ENCODE data around the gene NCKIPSD. TPM values are rescaled to one million over a fixed set of nuclear protein-coding genes. Genes with fewer than 3 reads are reported as not detected.
A peak's percentile ranks its signal among the peaks of the same experiment; 100 is the strongest.

Gene NCKIPSD
- total RNA-seq, 4 donors from 2014 or later, result 32.4 to 88.5 (median 51.8) TPM

DNA sequence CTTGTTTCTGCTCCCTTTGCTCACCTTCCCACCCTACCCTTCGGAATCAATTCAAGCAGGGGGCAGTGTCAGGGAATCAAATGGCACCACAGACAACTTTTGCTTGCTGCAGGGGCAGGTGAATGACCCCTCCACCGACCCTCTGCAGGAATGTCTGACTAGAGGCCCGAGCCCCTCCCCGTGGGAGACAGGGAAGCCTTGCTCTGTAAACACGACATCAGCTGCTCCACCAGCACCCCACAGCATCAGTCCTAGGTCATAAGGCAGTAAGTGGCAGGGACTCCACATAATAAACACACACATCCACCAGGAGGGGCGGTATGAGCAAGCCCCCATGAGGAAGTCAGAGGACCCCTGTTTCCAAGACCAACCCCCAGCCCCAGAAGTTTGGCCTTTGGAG, 48.4 kb downstream of the NCKIPSD start:
- H3K36me3 ChIP-seq, result peaks cover 0 to 30% (median 0%) of the 10 kb centered on the region in 3 donors
- no peaks in the 10 kb centered on the region for H3K27me3 ChIP-seq
- H3K9me3 ChIP-seq, result no peaks in the 10 kb centered on the region
- H3K27ac ChIP-seq, result no peak overlapping the region
- TF ChIP-seq POLR2A (IDR thresholded peaks at IDR 0.05) (no peak), EP300 (IDR thresholded peaks at IDR 0.05) (no peak)
- TF ChIP-seq, protein P1, sequence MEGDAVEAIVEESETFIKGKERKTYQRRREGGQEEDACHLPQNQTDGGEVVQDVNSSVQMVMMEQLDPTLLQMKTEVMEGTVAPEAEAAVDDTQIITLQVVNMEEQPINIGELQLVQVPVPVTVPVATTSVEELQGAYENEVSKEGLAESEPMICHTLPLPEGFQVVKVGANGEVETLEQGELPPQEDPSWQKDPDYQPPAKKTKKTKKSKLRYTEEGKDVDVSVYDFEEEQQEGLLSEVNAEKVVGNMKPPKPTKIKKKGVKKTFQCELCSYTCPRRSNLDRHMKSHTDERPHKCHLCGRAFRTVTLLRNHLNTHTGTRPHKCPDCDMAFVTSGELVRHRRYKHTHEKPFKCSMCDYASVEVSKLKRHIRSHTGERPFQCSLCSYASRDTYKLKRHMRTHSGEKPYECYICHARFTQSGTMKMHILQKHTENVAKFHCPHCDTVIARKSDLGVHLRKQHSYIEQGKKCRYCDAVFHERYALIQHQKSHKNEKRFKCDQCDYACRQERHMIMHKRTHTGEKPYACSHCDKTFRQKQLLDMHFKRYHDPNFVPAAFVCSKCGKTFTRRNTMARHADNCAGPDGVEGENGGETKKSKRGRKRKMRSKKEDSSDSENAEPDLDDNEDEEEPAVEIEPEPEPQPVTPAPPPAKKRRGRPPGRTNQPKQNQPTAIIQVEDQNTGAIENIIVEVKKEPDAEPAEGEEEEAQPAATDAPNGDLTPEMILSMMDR (IDR thresholded peaks at IDR 0.05), result no peak
- peaks cover 0 to 27% (median 19%) of the 10 kb centered on the region in 4 donors for H3K4me1 ChIP-seq
- no peak overlapping the region for H3K4me3 ChIP-seq
- WGBS, 2 donors, result 58 to 62% methylated on average over 6 of the region's 6 CpGs
- DNase-seq (ENCODE audit: low spot score in 2 of 2), result no peak

DNA sequence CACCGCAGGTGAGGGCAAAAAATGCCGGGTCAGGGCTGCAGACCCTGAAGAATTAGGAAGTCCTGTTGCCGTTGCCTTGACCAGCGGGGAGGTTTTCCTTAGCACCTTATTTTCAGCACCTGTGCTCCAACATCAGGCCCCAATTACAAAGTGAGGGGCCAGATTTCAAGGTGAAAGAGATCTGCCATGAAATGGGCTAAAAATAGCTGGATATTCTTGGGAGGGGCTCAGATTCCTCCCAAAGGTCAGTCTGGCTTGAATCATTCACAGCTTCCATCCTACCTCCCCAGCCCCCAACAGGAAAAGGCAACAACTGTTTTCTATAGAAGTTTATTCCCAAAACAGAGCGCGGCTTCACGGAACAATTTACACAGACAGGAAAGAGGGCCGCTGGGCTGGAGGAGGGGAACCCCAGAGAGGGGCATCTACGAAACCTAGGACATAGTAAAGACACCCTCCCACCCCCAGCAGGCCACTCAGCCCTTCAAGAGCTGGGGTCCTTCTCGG, 49.5 kb downstream of the NCKIPSD start:
- no peak for DNase-seq (ENCODE audit: low spot score in 2 of 2)
- TF ChIP-seq, protein P1 (IDR thresholded peaks at IDR 0.05), result no peak
- peak overlapping the region in 3 of 4 donors; percentile 75 to 92 (median 77) for H3K27ac ChIP-seq
- no peaks in the 10 kb centered on the region for H3K9me3 ChIP-seq
- H3K4me3 ChIP-seq, result peak overlapping the region; percentile 68 to 88 (median 80)
- peaks cover 0 to 27% (median 19%) of the 10 kb centered on the region in 4 donors for H3K4me1 ChIP-seq
- H3K36me3 ChIP-seq, result peaks cover 0 to 35% (median 0%) of the 10 kb centered on the region in 3 donors
- H3K27me3 ChIP-seq, result no peaks in the 10 kb centered on the region
- WGBS, 2 donors, result 32 to 35% methylated on average over 10 of the region's 10 CpGs

DNA sequence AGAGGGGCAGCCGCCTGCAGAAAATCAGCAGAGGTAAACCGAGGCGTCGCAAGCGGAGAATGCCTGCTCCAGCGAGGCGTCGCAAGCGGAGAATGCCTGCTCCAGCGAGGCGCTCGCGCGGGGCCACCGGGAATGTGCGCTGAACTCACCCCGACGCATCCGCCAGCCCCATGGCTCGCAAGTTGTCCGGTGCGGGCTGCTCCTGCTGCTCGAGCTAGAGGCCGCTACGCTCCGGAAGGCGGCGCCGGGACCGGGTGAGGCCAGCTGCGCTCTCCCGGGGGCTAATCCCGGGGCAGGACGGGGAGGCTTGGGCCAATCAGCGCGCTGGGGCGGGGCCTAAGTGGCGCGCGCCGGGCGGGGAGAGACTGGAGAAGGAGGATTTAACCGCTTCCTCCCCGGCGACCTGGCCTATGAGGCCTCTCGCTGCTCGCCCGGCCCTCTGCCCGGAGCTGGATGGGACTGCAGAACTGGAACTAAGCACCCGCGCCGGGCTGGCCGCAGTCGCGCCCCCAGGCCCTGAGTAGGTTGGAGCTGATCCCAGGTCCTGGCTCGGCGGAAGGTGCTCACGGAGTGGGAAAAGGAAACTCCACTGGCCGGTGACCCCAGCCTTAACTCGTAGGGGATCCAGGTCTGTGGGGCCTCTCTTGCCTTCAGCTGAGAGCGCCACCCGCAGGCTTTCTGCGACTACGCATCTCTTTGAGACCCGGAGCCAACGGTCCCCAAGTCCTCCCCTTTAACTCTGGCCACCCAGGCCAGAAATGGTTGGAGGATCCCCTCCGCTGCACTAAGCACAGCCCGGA, 50.3 kb downstream of the NCKIPSD start, which contains the start of gene SLC26A6:
SLC26A6 (minus strand) TSS at position 240 of the 800 bp plus-strand sequence; CDS start at position 172, 68 bp downstream.
- DNase-seq (ENCODE audit: low spot score in 2 of 2), result peak; percentile 93 to 94
- WGBS, 2 donors, result 0% methylated on average over 10 to 53 of the region's 68 CpGs

DNA sequence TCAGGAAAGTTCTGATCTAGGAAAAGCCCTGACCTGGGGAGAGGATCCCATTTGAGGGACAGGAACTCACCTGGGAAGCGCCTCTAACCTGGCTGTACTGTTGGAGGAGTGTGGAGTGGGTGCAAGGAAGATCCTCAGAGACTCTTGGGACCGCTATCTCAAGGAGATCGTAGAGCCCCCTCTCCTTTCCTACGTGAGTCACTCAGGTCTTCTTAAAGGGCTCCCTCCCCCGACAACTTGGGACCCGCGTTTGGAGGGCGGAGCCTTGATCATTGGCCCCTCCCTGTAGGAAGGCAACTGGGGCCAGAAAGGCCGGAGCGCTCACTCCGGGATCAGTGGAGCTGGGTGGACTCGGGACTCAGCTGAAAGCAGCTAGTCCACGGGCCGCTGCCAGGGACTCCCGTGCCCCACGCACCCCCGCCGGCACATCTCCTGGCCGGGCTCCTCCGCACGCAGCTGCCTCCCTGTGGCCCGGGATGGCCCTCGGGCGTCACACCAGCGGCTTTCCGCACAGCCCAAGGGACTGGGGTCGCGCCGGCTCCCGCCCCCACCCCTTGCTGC, 51.0 kb downstream of the NCKIPSD start:
- DNase-seq (ENCODE audit: low spot score in 2 of 2), result peak in 1 of 2 donors; percentile 36
- WGBS, 2 donors, result 3 to 9% methylated on average over 7 to 28 of the region's 30 CpGs
- H3K27ac ChIP-seq, result peak overlapping the region; percentile 10 to 92 (median 76)
- peaks cover 0 to 37% (median 0%) of the 10 kb centered on the region in 3 donors for H3K36me3 ChIP-seq
- TF ChIP-seq, protein P1 (IDR thresholded peaks at IDR 0.05), result no peak
- no peak for TF ChIP-seq POLR2A (IDR thresholded peaks at IDR 0.05)
- no peak for TF ChIP-seq EP300 (IDR thresholded peaks at IDR 0.05)
- no peaks in the 10 kb centered on the region for H3K9me3 ChIP-seq
- no peaks in the 10 kb centered on the region for H3K27me3 ChIP-seq
- peak overlapping the region; percentile 68 to 88 (median 80) for H3K4me3 ChIP-seq
- H3K4me1 ChIP-seq, result peaks cover 0 to 27% (median 19%) of the 10 kb centered on the region in 4 donors

More for the DNA sequence above, 50.3 kb downstream of the NCKIPSD start, which contains the start of gene SLC26A6:
- H3K9me3 ChIP-seq, result no peaks in the 10 kb centered on the region
- H3K27ac ChIP-seq, result peak within 1 kb of the TSS; percentile 10 to 92 (median 76)
- peaks cover 0 to 34% (median 0%) of the 10 kb centered on the region in 3 donors for H3K36me3 ChIP-seq
- TF ChIP-seq POLR2A (IDR thresholded peaks at IDR 0.05), result peak; percentile 26 to 62
- TF ChIP-seq, protein P1 (IDR thresholded peaks at IDR 0.05), result peak; percentile 24 to 82 (median 57)
- TF ChIP-seq EP300 (IDR thresholded peaks at IDR 0.05), result peak; percentile 85 to 91
- peaks cover 0 to 27% (median 19%) of the 10 kb centered on the region in 4 donors for H3K4me1 ChIP-seq
- no peaks in the 10 kb centered on the region for H3K27me3 ChIP-seq
- peak within 1 kb of the TSS; percentile 68 to 88 (median 80) for H3K4me3 ChIP-seq

Measured in tibial nerve (tissue), 4 donors.